Left lobe of liver (tissue), 2 donors: Measurements from ENCODE around the gene FAU. TPM values are rescaled to one million over a fixed set of nuclear protein-coding genes. Genes with fewer than 3 reads are reported as not detected.
"Not testable (repeated sequence)": the region's sequence is repeated elsewhere in the genome, so short reads cannot be mapped to it uniquely, and the experiment has no call there.

ENCODE experiments used
- ATAC-seq: fragments of 200-7000 bp; cut with Tn5 transposase; one replicate; pipeline ENCODE4 v1.9.1; 2020; ENCODE audit warnings: mild to moderate bottlenecking, moderate library complexity
- DNase-seq: peaks from one replicate; pipeline ENCODE4 v3.0.0-alpha.2; 2020; ENCODE audit warnings: low spot score
- total RNA-seq: library from RNA; stranded (reverse); gene quantifications from one replicate; pipeline ENCODE4 v1.2.1, GENCODE V29; 2021
- donor health status: DM: no; HTN: no; CAD: no; lungs with moderate emphysema.
- donor health status: DM: no; HTN: yes; CAD: no.

FAU gene
- 430 TPM for total RNA-seq

GRCh38 chr11:65121865-65122696 lies at the start of gene FAU, which contains the start of gene MRPL49:
TSS of gene FAU (minus strand) at chr11:65122134. CDS start at chr11:65121813, 321 bp downstream.
TSS of gene MRPL49 (plus strand) at chr11:65122321. CDS start at chr11:65122347, 26 bp downstream.
- DNase-seq (peak; percentile 99), ATAC-seq (peak; percentile 75)

GRCh38 chr11:65170058-65170534 lies 48.2 kb upstream of the FAU start, which contains the start of gene SPDYC:
TSS of gene SPDYC (plus strand) at chr11:65170233. CDS start at chr11:65171358, 1,125 bp downstream.
- ATAC-seq (no peak), DNase-seq (no peak)

- ATAC-seq: no peak
Observed at GRCh38 chr11:65169164-65169641, 47.3 kb upstream of the FAU start.

GRCh38 chr11:65167656-65168055 lies 45.7 kb upstream of the FAU start:
- ATAC-seq: no peak

More at GRCh38 chr11:65169164-65169641, 47.3 kb upstream of the FAU start:
- DNase-seq: no peak

GRCh38 chr11:65166893-65167292 lies 45.0 kb upstream of the FAU start:
- ATAC-seq: no peak

More at GRCh38 chr11:65167656-65168055, 45.7 kb upstream of the FAU start:
- DNase-seq: no peak

GRCh38 chr11:65165410-65166317 lies 43.7 kb upstream of the FAU start:
- ATAC-seq: peak; percentile 81

More at GRCh38 chr11:65166893-65167292, 45.0 kb upstream of the FAU start:
- no peak for DNase-seq

GRCh38 chr11:65163684-65164083 lies 41.8 kb upstream of the FAU start:
- no peak for DNase-seq

More at GRCh38 chr11:65165410-65166317, 43.7 kb upstream of the FAU start:
- DNase-seq: peak; percentile 82

GRCh38 chr11:65160643-65161042 lies 38.7 kb upstream of the FAU start:
- DNase-seq (no peak), ATAC-seq (no peak)

More at GRCh38 chr11:65163684-65164083, 41.8 kb upstream of the FAU start:
- ATAC-seq: peak; percentile 20

GRCh38 chr11:65159012-65159411 lies 37.1 kb upstream of the FAU start:
- no peak for ATAC-seq
- no peak for DNase-seq

- no peak for ATAC-seq
Observed at GRCh38 chr11:65157336-65157735, 35.4 kb upstream of the FAU start.

GRCh38 chr11:65156926-65157325 lies 35.0 kb upstream of the FAU start:
- no peak for DNase-seq
- no peak for ATAC-seq

More at GRCh38 chr11:65157336-65157735, 35.4 kb upstream of the FAU start:
- no peak for DNase-seq

- ATAC-seq (no peak), DNase-seq (no peak)
Observed at GRCh38 chr11:65156256-65156655, 34.3 kb upstream of the FAU start.

GRCh38 chr11:65152122-65152521 lies 30.2 kb upstream of the FAU start:
- no peak for ATAC-seq
- no peak for DNase-seq

GRCh38 chr11:65151331-65151899 lies 29.5 kb upstream of the FAU start:
- no peak for DNase-seq
- ATAC-seq: no peak

GRCh38 chr11:65150509-65151299 lies 28.8 kb upstream of the FAU start:
- peak; percentile 90 for DNase-seq
- ATAC-seq: peak; percentile 83

- ATAC-seq, DNase-seq: not testable (repeated sequence)
Observed at GRCh38 chr11:65150131-65150508, 28.2 kb upstream of the FAU start.

- DNase-seq (no peak), ATAC-seq (no peak)
Observed at GRCh38 chr11:65148657-65149056, 26.7 kb upstream of the FAU start.

GRCh38 chr11:65147352-65148075 lies 25.6 kb upstream of the FAU start:
- ATAC-seq: no peak
- DNase-seq: no peak
